ENCODE results near the gene TMEM158.

Gene TMEM158

GRCh38 chr3:45226206-45226915 lies at the start of gene TMEM158:
TMEM158 (minus strand) TSS chr3:45226287; CDS start chr3:45226027, 260 bp downstream.
- DNase-seq (ENCODE audit: low read depth): no peak

- no peak for DNase-seq (ENCODE audit: low read depth)
Observed at GRCh38 chr3:45275006-45275704, 49.1 kb upstream of the TMEM158 start.

- DNase-seq (ENCODE audit: low read depth): no peak
Observed at GRCh38 chr3:45273681-45274515, 47.8 kb upstream of the TMEM158 start.

- DNase-seq (ENCODE audit: low read depth): no peak
Observed at GRCh38 chr3:45272828-45273470, 46.9 kb upstream of the TMEM158 start.

- DNase-seq (ENCODE audit: low read depth): no peak
Observed at GRCh38 chr3:45272032-45272810, 46.1 kb upstream of the TMEM158 start.

- DNase-seq (ENCODE audit: low read depth): no peak
Observed at GRCh38 chr3:45269952-45270351, 43.9 kb upstream of the TMEM158 start.

GRCh38 chr3:45267097-45267496 lies 41.0 kb upstream of the TMEM158 start:
- no peak for DNase-seq (ENCODE audit: low read depth)

- no peak for DNase-seq (ENCODE audit: low read depth)
Observed at GRCh38 chr3:45261333-45262110, 35.4 kb upstream of the TMEM158 start.

- DNase-seq (ENCODE audit: low read depth): no peak
Observed at GRCh38 chr3:45259133-45259532, 33.0 kb upstream of the TMEM158 start.

GRCh38 chr3:45258317-45258716 lies 32.2 kb upstream of the TMEM158 start:
- DNase-seq (ENCODE audit: low read depth): no peak

- DNase-seq (ENCODE audit: low read depth): no peak
Observed at GRCh38 chr3:45253316-45253715, 27.2 kb upstream of the TMEM158 start.

- no peak for DNase-seq (ENCODE audit: low read depth)
Observed at GRCh38 chr3:45252826-45253225, 26.7 kb upstream of the TMEM158 start.

- DNase-seq (ENCODE audit: low read depth): no peak
Observed at GRCh38 chr3:45249391-45249790, 23.3 kb upstream of the TMEM158 start.

- DNase-seq (ENCODE audit: low read depth): no peak
Observed at GRCh38 chr3:45246241-45246640, 20.2 kb upstream of the TMEM158 start.

- no peak for DNase-seq (ENCODE audit: low read depth)
Observed at GRCh38 chr3:45244356-45244755, 18.3 kb upstream of the TMEM158 start.

- DNase-seq (ENCODE audit: low read depth): no peak
Observed at GRCh38 chr3:45241206-45241605, 15.1 kb upstream of the TMEM158 start.

- no peak for DNase-seq (ENCODE audit: low read depth)
Observed at GRCh38 chr3:45240292-45240691, 14.2 kb upstream of the TMEM158 start.

GRCh38 chr3:45239254-45239653 lies 13.2 kb upstream of the TMEM158 start:
- no peak for DNase-seq (ENCODE audit: low read depth)

GRCh38 chr3:45236964-45237363 lies 10.9 kb upstream of the TMEM158 start:
- DNase-seq (ENCODE audit: low read depth): no peak

GRCh38 chr3:45235409-45235808 lies 9.3 kb upstream of the TMEM158 start:
- DNase-seq (ENCODE audit: low read depth): no peak

- no peak for DNase-seq (ENCODE audit: low read depth)
Observed at GRCh38 chr3:45234250-45234649, 8.2 kb upstream of the TMEM158 start.

All from fibroblast of the conjunctiva (primary cell).